Trophoblast cell (in vitro differentiated cells and primary cell): ENCODE measurements around the gene TTC21A.

Experiments used
- DNase-seq, 2 donors: peaks; one replicate each; pipeline ENCODE4 v3.0.0-alpha.2; 2016
- H2AFZ ChIP-seq: 2 replicates; pipeline ENCODE4 v1.6.1; 2013; ENCODE audit warnings: low read length, moderate library complexity, mild to moderate bottlenecking; ENCODE audit not compliant: insufficient read depth, poor library complexity
- H2AK5ac ChIP-seq: 2 replicates; pipeline ENCODE4 v1.6.1; 2013; ENCODE audit warnings: mild to moderate bottlenecking, low read length
- H2BK120ac ChIP-seq: 2 replicates; pipeline ENCODE4 v1.6.1; 2013; ENCODE audit warnings: low read length, mild to moderate bottlenecking, moderate library complexity; ENCODE audit not compliant: insufficient read depth, poor library complexity
- H2BK12ac ChIP-seq: 2 replicates; pipeline ENCODE4 v1.6.1; 2013; ENCODE audit warnings: mild to moderate bottlenecking, low read length, moderate library complexity
- H2BK5ac ChIP-seq: 2 replicates; pipeline ENCODE4 v1.6.1; 2013; ENCODE audit warnings: low read length, low read depth, moderate library complexity, mild to moderate bottlenecking; ENCODE audit not compliant: poor library complexity
- H3K14ac ChIP-seq: 2 replicates; pipeline ENCODE4 v1.6.1; 2013; ENCODE audit warnings: mild to moderate bottlenecking, low read length
- H3K18ac ChIP-seq: 2 replicates; pipeline ENCODE4 v1.6.1; 2013; ENCODE audit warnings: mild to moderate bottlenecking, low read length
- H3K23ac ChIP-seq: 2 replicates; pipeline ENCODE4 v1.6.1; 2013; ENCODE audit warnings: low read length
- H3K27ac ChIP-seq: 2 replicates; pipeline ENCODE4 v1.5.1; 2013; ENCODE audit warnings: low read depth, mild to moderate bottlenecking, inconsistent platforms, low read length, moderate library complexity
- H3K27me3 ChIP-seq: 2 replicates; pipeline ENCODE4 v1.6.1; 2013; ENCODE audit warnings: inconsistent platforms, mild to moderate bottlenecking, low read length, moderate library complexity; ENCODE audit not compliant: insufficient read depth
- H3K36me3 ChIP-seq, 2 experiments: 1 replicate in 1 of 2; 2 replicates in 1 of 2; pipeline ENCODE4 v1.6.1; 2013; ENCODE audit warnings: low read length in 2 of 2, mild to moderate bottlenecking in 2 of 2, moderate library complexity in 1 of 2; ENCODE audit not compliant: insufficient read depth in 2 of 2, control insufficient read depth in 1 of 2
- H3K4ac ChIP-seq: 2 replicates; pipeline ENCODE4 v1.6.1; 2013; ENCODE audit warnings: low read depth, mild to moderate bottlenecking, low read length, moderate library complexity
- H3K4me1 ChIP-seq, 2 experiments: 1 replicate in 1 of 2; 2 replicates in 1 of 2; pipeline ENCODE4 v1.6.1; 2013; ENCODE audit warnings: low read length in 2 of 2, mild to moderate bottlenecking in 2 of 2, moderate library complexity in 1 of 2; ENCODE audit not compliant: insufficient read depth in 2 of 2, control insufficient read depth in 1 of 2
- H3K4me2 ChIP-seq: 2 replicates; pipeline ENCODE4 v1.6.1; 2013; ENCODE audit warnings: inconsistent platforms, mild to moderate bottlenecking, low read length, moderate library complexity
- H3K4me3 ChIP-seq: 2 replicates; pipeline ENCODE4 v1.5.1; 2013; ENCODE audit warnings: mild to moderate bottlenecking, low read depth, low read length, inconsistent platforms
- H3K79me1 ChIP-seq: one replicate; pipeline ENCODE4 v1.6.1; 2013; ENCODE audit warnings: low read length
- H3K79me2 ChIP-seq: 2 replicates; pipeline ENCODE4 v1.6.1; 2013; ENCODE audit warnings: low read length, mild to moderate bottlenecking; ENCODE audit not compliant: control insufficient read depth, insufficient read depth, poor library complexity
- H3K9ac ChIP-seq: 2 replicates; pipeline ENCODE4 v1.6.1; 2013; ENCODE audit warnings: mild to moderate bottlenecking, low read length
- H3K9me3 ChIP-seq: 2 replicates; pipeline ENCODE4 v1.6.1; 2013; ENCODE audit warnings: low read depth, mild to moderate bottlenecking, control low read depth, inconsistent platforms, low read length; ENCODE audit not compliant: insufficient read depth
- H4K12ac ChIP-seq: 2 replicates; pipeline ENCODE4 v1.6.1; 2013; ENCODE audit warnings: low read depth, mild to moderate bottlenecking, low read length, moderate library complexity
- H4K8ac ChIP-seq: 2 replicates; pipeline ENCODE4 v1.6.1; 2013; ENCODE audit warnings: low read depth, mild to moderate bottlenecking, low read length, moderate library complexity
- H4K91ac ChIP-seq: one replicate; pipeline ENCODE4 v1.6.1; 2013; ENCODE audit warnings: low read depth, mild to moderate bottlenecking, low read length, moderate library complexity
- WGBS: extraction: QIAGEN DNeasy Blood & Tissue Kit; methylation state at CpG from one replicate; pipeline ENCODE4 v1.1.7; 2013; ENCODE audit warnings: missing lambda C conversion rate; ENCODE audit not compliant: insufficient read length, insufficient coverage; ENCODE audit errors: extremely low coverage; 5-methylcytosine and 5-hydroxymethylcytosine counted together

Gene TTC21A

DNA sequence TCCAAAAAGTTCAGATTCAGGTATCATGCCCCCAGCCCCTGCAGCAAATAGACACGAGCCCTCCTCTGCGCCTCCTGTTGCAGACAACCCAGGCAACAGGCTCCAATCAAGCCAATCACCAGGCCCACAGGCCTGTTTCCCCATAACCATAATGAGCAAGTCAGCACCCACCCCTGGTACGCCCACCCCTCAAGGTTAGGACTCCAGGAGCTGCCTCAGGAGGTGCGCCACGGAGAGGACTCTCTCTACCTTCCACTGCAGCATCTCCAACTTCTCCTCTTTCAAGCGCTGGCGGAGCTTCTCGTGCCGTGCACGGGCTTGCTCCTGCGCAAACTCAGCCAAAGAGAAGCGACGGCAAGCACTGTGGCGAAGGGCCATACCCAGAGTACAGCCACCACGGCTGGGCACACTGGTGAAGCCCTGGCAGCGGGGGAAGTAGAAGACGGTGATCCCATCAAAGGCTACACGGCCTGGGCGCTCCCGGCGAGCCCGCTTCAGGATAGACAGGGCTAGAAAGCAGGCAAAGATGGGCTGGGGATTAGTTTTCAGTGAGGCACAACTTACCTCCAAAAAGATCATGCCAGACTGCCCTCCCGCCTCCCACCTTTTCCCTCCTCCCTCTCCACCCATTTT is 37.4 kb downstream of the TTC21A start:
- H2AK5ac ChIP-seq, result no peak overlapping the region
- H3K9me3 ChIP-seq, result no peaks in the 10 kb centered on the region

DNA sequence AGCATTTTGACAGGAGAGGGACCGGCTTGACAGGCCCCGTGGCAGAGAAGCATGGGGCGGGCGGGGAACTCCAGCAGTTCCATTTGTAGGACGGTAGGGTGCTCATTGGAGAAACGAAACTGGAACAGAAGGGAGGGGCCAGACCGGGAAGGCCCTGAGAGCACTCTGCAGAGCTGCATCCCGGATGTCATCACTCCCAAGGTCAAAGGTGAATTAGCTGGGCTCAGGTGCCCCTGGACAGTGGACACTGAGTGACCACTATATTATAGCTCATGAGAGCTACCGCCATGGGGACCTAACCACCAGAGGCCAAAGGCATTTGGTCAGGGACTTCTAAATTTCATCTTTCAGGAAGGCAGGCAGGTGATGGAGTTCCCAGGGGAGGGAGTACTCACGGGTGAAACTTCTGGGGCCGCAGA is 38.6 kb downstream of the TTC21A start:
- peaks cover 49% of the 10 kb centered on the region for H3K79me1 ChIP-seq

More for the DNA sequence above, 37.4 kb downstream of the TTC21A start:
- Histone ChIP-seq H3K79me1 (peaks cover 37% of the 10 kb centered on the region), H3K4me1 (peaks cover 63 to 76% of the 10 kb centered on the region in 2 experiments), H4K12ac (no peak overlapping the region), H2AFZ (no peak overlapping the region), H4K8ac (no peak overlapping the region), H3K18ac (peak overlapping the region; percentile 8), H3K79me2 (peaks cover 24% of the 10 kb centered on the region), H2BK120ac (no peak overlapping the region), H3K4me3 (no peak overlapping the region), H2BK5ac (no peak overlapping the region), H3K36me3 (peaks cover 47 to 60% of the 10 kb centered on the region in 2 experiments), H3K4me2 (no peak overlapping the region), H3K9ac (no peak overlapping the region), H4K91ac (no peak overlapping the region), H3K4ac (peak overlapping the region; percentile 8), H2BK12ac (no peak overlapping the region), H3K14ac (no peak overlapping the region), H3K27me3 (no peaks in the 10 kb centered on the region), H3K23ac (no peak overlapping the region), H3K27ac (no peak overlapping the region)
- no peak for DNase-seq
- WGBS, result no CpG with 5 or more reads among the region's 23 CpGs

DNA sequence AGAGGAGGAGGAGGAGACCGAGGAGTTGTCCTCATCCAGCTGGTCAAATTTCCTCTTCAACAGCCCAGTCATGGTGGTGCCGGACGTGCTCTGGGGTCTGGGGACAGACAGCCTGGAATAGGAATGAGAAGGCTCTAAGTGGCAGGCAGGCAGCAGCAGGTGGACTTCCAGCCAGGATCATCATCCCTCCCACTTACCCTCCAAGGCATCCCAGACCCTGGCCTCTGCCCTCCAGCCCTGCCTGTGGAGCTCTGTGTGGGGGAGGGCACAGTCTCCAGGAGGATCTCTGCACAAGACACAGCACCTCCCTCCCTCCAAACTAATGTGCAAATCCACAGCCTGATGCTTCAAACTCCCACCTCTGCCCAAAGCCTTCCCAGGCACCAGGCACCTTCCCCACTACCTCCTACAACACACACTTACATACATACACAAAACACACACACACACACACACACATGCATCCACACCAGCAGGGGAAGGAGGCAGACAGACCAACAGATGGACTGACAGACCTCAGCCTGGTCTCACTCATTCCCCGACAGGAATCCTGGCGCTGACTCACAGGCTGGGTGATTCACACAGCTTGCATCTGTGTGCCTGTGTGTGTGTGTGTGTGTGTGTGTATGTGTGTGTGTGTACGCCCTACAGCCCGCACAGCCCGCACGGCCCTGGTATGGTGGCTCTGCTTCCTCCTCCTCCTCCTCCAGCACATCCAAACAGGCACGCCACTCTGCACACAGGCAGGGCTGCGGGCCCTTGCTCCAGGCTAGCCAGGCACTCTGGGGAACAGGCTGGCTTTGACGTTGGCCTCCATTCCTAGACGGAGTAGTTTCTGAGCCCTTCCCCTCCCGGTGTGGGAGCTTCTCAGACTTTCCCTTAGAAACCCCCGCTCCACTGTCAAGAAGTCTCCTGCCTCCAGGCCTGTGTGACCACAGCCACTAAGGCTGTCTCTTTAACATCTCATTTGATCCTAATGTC is 39.4 kb downstream of the TTC21A start:
- peak; percentile 99 for DNase-seq
- peak overlapping the region; percentile 85 for H2BK12ac ChIP-seq

More for the DNA sequence above, 38.6 kb downstream of the TTC21A start:
- no CpG with 5 or more reads among the region's 11 CpGs for WGBS
- Histone ChIP-seq H2AFZ (no peak overlapping the region), H3K27me3 (no peaks in the 10 kb centered on the region), H3K4me2 (peak overlapping the region; percentile 56), H3K4me3 (no peak overlapping the region), H4K91ac (peak overlapping the region; percentile 79), H3K14ac (peak overlapping the region; percentile 67), H2AK5ac (peak overlapping the region; percentile 24), H3K4ac (peak overlapping the region; percentile 66), H3K36me3 (peaks cover 47 to 50% of the 10 kb centered on the region in 2 experiments), H3K27ac (peak overlapping the region; percentile 98), H3K4me1 (peaks cover 64 to 75% of the 10 kb centered on the region in 2 experiments), H3K9me3 (no peaks in the 10 kb centered on the region), H2BK5ac (peak overlapping the region; percentile 54), H4K12ac (peak overlapping the region; percentile 12), H2BK12ac (peak overlapping the region; percentile 44), H4K8ac (peak overlapping the region; percentile 39), H2BK120ac (peak overlapping the region; percentile 15), H3K79me2 (peaks cover 31% of the 10 kb centered on the region), H3K18ac (peak overlapping the region; percentile 67), H3K9ac (no peak overlapping the region), H3K23ac (no peak overlapping the region)
- peak; percentile 55 to 66 for DNase-seq

DNA sequence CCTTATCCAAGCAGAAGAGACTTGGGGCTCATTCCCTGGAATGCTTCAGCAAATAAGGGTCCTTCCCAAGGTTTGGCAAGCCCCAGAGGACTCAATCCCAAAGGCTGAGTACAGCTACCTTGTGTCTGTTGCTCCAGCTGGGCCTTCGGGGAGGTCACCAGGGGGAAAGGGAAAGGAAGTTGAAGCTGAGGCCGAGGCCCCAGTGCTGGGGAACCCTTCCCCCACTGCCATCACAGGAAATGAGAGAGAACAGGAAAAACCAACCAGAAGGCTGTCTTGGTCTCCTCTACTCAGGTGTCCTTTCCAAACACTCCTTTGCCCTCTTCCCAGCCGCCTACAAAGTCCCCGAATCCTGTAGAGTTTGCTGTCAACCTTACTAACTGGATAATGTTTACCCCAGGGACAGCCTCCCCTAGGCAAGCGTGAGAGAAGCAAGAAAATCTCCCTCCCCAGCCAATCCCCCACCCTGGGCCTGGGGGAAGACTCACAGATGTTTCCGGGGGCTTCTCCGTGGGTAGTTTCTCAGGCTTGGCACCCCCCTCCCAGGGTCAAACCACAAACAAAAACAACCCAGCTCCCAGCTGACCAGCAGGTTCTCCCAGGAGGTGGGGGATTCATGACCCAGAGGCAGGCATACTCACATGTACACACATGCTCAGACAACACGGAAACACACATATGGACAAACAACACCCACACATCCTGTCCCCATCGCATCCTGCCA is 40.4 kb downstream of the TTC21A start:
- no peaks in the 10 kb centered on the region for H3K27me3 ChIP-seq
- peak overlapping the region; percentile 88 for H3K14ac ChIP-seq
- peak overlapping the region; percentile 44 for H3K4me2 ChIP-seq
- peak overlapping the region; percentile 85 for H2BK12ac ChIP-seq
- no peak overlapping the region for H3K23ac ChIP-seq
- H3K18ac ChIP-seq, result peak overlapping the region; percentile 91
- peak overlapping the region; percentile 98 for H2BK5ac ChIP-seq
- peaks cover 46% of the 10 kb centered on the region for H3K79me2 ChIP-seq
- peaks cover 30 to 32% of the 10 kb centered on the region in 2 experiments for H3K36me3 ChIP-seq
- H3K9ac ChIP-seq, result peak overlapping the region; percentile 10
- peak overlapping the region; percentile 98 for H3K27ac ChIP-seq
- H2AFZ ChIP-seq, result peak overlapping the region; percentile 26
- H4K91ac ChIP-seq, result peak overlapping the region; percentile 94
- WGBS, result no CpG with 5 or more reads among the region's 9 CpGs
- no peaks in the 10 kb centered on the region for H3K9me3 ChIP-seq
- DNase-seq, result peak; percentile 67 to 70
- H2BK120ac ChIP-seq, result peak overlapping the region; percentile 95
- peaks cover 64% of the 10 kb centered on the region for H3K79me1 ChIP-seq
- peaks cover 47 to 63% of the 10 kb centered on the region in 2 experiments for H3K4me1 ChIP-seq
- peak overlapping the region; percentile 78 for H4K8ac ChIP-seq
- peak overlapping the region; percentile 85 for H3K4ac ChIP-seq
- H3K4me3 ChIP-seq, result no peak overlapping the region
- H4K12ac ChIP-seq, result peak overlapping the region; percentile 9
- peak overlapping the region; percentile 87 for H2AK5ac ChIP-seq

More for the DNA sequence above, 39.4 kb downstream of the TTC21A start:
- peak overlapping the region; percentile 78 for H4K8ac ChIP-seq
- peak overlapping the region; percentile 26 for H2AFZ ChIP-seq
- peaks cover 38% of the 10 kb centered on the region for H3K79me2 ChIP-seq
- H3K27ac ChIP-seq, result peak overlapping the region; percentile 98
- no peak overlapping the region for H3K9ac ChIP-seq
- H3K4me2 ChIP-seq, result peak overlapping the region; percentile 56
- peaks cover 55% of the 10 kb centered on the region for H3K79me1 ChIP-seq
- WGBS, result no CpG with 5 or more reads among the region's 15 CpGs
- peak overlapping the region; percentile 95 for H2BK120ac ChIP-seq
- H3K9me3 ChIP-seq, result no peaks in the 10 kb centered on the region
- peak overlapping the region; percentile 77 for H2AK5ac ChIP-seq
- no peak overlapping the region for H3K4me3 ChIP-seq
- peak overlapping the region; percentile 91 for H3K18ac ChIP-seq
- peak overlapping the region; percentile 12 for H4K12ac ChIP-seq
- peak overlapping the region; percentile 94 for H4K91ac ChIP-seq
- peaks cover 40 to 42% of the 10 kb centered on the region in 2 experiments for H3K36me3 ChIP-seq
- no peak overlapping the region for H3K23ac ChIP-seq
- peak overlapping the region; percentile 98 for H2BK5ac ChIP-seq
- peak overlapping the region; percentile 85 for H3K4ac ChIP-seq
- H3K14ac ChIP-seq, result peak overlapping the region; percentile 88
- peaks cover 56 to 70% of the 10 kb centered on the region in 2 experiments for H3K4me1 ChIP-seq
- H3K27me3 ChIP-seq, result no peaks in the 10 kb centered on the region
